Neuronal stem cell (in vitro differentiated cells): ENCODE measurements around the gene CCDC30.

Experiments
- DNase-seq: peaks from one replicate; pipeline ENCODE4 v3.0.0-alpha.2; 2013; ENCODE audit warnings: low spot score
- H2AFZ ChIP-seq: one replicate; pipeline ENCODE4 v1.6.1; 2013; ENCODE audit warnings: mild to moderate bottlenecking, low read length, inconsistent platforms
- H2AK5ac ChIP-seq: 2 replicates; pipeline ENCODE4 v1.6.1; 2013; ENCODE audit warnings: low read depth, mild to moderate bottlenecking, inconsistent platforms, low read length, moderate library complexity, mixed read lengths
- H2BK120ac ChIP-seq: 2 replicates; pipeline ENCODE4 v1.6.1; 2013; ENCODE audit warnings: low read depth, mild to moderate bottlenecking, inconsistent platforms, low read length, moderate library complexity, mixed read lengths
- H2BK12ac ChIP-seq: one replicate; pipeline ENCODE4 v1.6.1; 2013; ENCODE audit warnings: low read length, inconsistent platforms
- H2BK15ac ChIP-seq: 2 replicates; pipeline ENCODE4 v1.6.1; 2013; ENCODE audit warnings: mild to moderate bottlenecking, low read length, inconsistent platforms, mixed read lengths
- H2BK5ac ChIP-seq: one replicate; pipeline ENCODE4 v1.6.1; 2013; ENCODE audit warnings: inconsistent platforms, mild to moderate bottlenecking, low read length, moderate library complexity
- H3K14ac ChIP-seq: one replicate; pipeline ENCODE4 v1.6.1; 2013; ENCODE audit warnings: low read length, inconsistent platforms
- H3K18ac ChIP-seq: 2 replicates; pipeline ENCODE4 v1.6.1; 2013; ENCODE audit warnings: low read length, inconsistent platforms
- H3K23ac ChIP-seq: 2 replicates; pipeline ENCODE4 v1.6.1; 2013; ENCODE audit warnings: low read depth, mild to moderate bottlenecking, mixed read lengths, low read length, inconsistent platforms; ENCODE audit not compliant: poor library complexity
- H3K27ac ChIP-seq: replicated peaks from 3 replicates; pipeline ENCODE4 v1.5.1; 2013; ENCODE audit warnings: low read length, inconsistent platforms
- H3K27me3 ChIP-seq, 3 experiments: 2 replicates each; pipeline ENCODE4 v1.6.1; 2013; ENCODE audit warnings: low read length in 3 of 3, mild to moderate bottlenecking in 2 of 3, inconsistent platforms in 1 of 3, low read depth in 1 of 3, mixed read lengths in 1 of 3, moderate library complexity in 1 of 3; ENCODE audit not compliant: control insufficient read depth in 3 of 3, insufficient read depth in 3 of 3
- H3K36me3 ChIP-seq, 2 donors: replicated peaks in 1 of 2; 2 replicates each; pipeline ENCODE4 v1.6.1; 2013; ENCODE audit warnings: low read length in 2 of 2; ENCODE audit not compliant: control insufficient read depth in 2 of 2, insufficient read depth in 2 of 2
- H3K4ac ChIP-seq: 2 replicates; pipeline ENCODE4 v1.6.1; 2013; ENCODE audit warnings: inconsistent platforms, mild to moderate bottlenecking, low read length, moderate library complexity
- H3K4me1 ChIP-seq, 2 donors: 1 replicate in 1 of 2; 2 replicates in 1 of 2; pipeline ENCODE4 v1.6.1; 2013; ENCODE audit warnings: low read length in 2 of 2, low read depth in 1 of 2; ENCODE audit not compliant: control insufficient read depth in 2 of 2, insufficient read depth in 1 of 2
- H3K4me2 ChIP-seq: one replicate; pipeline ENCODE4 v1.6.1; 2013; ENCODE audit warnings: mild to moderate bottlenecking, low read length, inconsistent platforms; ENCODE audit not compliant: insufficient read depth, poor library complexity, severe bottlenecking
- H3K4me3 ChIP-seq, 2 donors: 2 replicates each; pipeline ENCODE4 v1.5.1; 2013; ENCODE audit warnings: low read length in 2 of 2, mild to moderate bottlenecking in 2 of 2, inconsistent platforms in 1 of 2, moderate library complexity in 1 of 2
- H3K79me1 ChIP-seq: one replicate; pipeline ENCODE4 v1.6.1; 2013; ENCODE audit warnings: low read depth, mild to moderate bottlenecking, inconsistent platforms, low read length, moderate library complexity
- H3K9ac ChIP-seq: one replicate; pipeline ENCODE4 v1.6.1; 2013; ENCODE audit warnings: mild to moderate bottlenecking, low read depth, low read length, inconsistent platforms; ENCODE audit not compliant: poor library complexity
- H3K9me3 ChIP-seq, 2 donors: replicated peaks in 1 of 2; 2 replicates each; pipeline versions ENCODE3 to v1.6.1; 2013; ENCODE audit warnings: low read length in 2 of 2, mild to moderate bottlenecking in 2 of 2, inconsistent platforms in 1 of 2, low read depth in 1 of 2, mixed read lengths in 1 of 2, moderate library complexity in 1 of 2; ENCODE audit not compliant: control insufficient read depth in 2 of 2, insufficient read depth in 1 of 2
- H4K8ac ChIP-seq: one replicate; pipeline ENCODE4 v1.6.1; 2013; ENCODE audit warnings: low read depth, mild to moderate bottlenecking, inconsistent platforms, low read length, moderate library complexity
- H4K91ac ChIP-seq: one replicate; pipeline ENCODE4 v1.6.1; 2013; ENCODE audit warnings: low read length, low read depth, mild to moderate bottlenecking, inconsistent platforms; ENCODE audit not compliant: poor library complexity
- WGBS, 2 donors: extraction: QIAGEN DNeasy Blood & Tissue Kit; methylation state at CpG; one replicate each; pipeline ENCODE4 v1.1.7; 2013; ENCODE audit warnings: missing lambda C conversion rate in 2 of 2, mixed read lengths in 1 of 2; ENCODE audit not compliant: insufficient read length in 2 of 2, insufficient replicate concordance in 1 of 2; ENCODE audit errors: extremely low coverage in 2 of 2; 5-methylcytosine and 5-hydroxymethylcytosine counted together

CCDC30 gene

DNA sequence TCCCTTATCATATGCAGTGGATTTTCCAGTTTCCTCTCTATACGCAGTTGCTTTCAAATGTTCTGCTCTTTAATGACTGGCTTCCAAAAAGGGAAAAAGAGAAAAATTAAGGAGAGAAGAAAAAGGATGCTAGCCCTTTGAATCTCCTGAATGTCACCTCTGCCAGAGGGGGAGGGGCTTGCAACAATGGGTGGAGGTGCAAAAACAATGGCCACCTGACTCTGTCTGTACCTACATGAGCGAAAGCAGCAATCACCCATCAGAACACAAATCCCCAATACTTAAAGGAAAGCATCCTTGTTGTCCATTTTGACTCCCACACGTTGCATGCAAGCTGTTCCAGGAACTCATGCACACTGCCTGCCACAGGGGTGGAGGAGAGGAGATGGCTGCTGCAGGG is 61.2 kb downstream of the CCDC30 start:
- Histone ChIP-seq H4K91ac (no peak overlapping the region), H3K14ac (no peak overlapping the region), H3K36me3 (no peaks in the 10 kb centered on the region), H3K9me3 (peaks cover 3 to 6% of the 10 kb centered on the region in 2 donors), H3K4me1 (peaks cover 2 to 3% of the 10 kb centered on the region in 2 donors), H3K4me3 (no peak overlapping the region), H3K23ac (no peak overlapping the region), H3K4me2 (no peak overlapping the region), H3K79me1 (no peaks in the 10 kb centered on the region), H3K4ac (no peak overlapping the region), H2BK120ac (no peak overlapping the region), H2BK15ac (no peak overlapping the region), H2BK12ac (no peak overlapping the region), H2BK5ac (no peak overlapping the region), H3K18ac (no peak overlapping the region), H4K8ac (no peak overlapping the region), H3K27ac (no peak overlapping the region), H3K27me3 (peaks cover 0 to 2% (median 0%) of the 10 kb centered on the region in 3 experiments), H2AFZ (no peak overlapping the region), H3K9ac (no peak overlapping the region), H2AK5ac (no peak overlapping the region)
- no CpG with 5 or more reads among the region's 3 CpGs for WGBS, 2 donors
- DNase-seq, result no peak

- WGBS, 2 donors, result no CpG with 5 or more reads among the region's 3 CpGs
- no peak overlapping the region for H2AFZ ChIP-seq
These were observed 66.7 kb downstream of the CCDC30 start for GRCh38 chr1:42529724-42530181.

DNA sequence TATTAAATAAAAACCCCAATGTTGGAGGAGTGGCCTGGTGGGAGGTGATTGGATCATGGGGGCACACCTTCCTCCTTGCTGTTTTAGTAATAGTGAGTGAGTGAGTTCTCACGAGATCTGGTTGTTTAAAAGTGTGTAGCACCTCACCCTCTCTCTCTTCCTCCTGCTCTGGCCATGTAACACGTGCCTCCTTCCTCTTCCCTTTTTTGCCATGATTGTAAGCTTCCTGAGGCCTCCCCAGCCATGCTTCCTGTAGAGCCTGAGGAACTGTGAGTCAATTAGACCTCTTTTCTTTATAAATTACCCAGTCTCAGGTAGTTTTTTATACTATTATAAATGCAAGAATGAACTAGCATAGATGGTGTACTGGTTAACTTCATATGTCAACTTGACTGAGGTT is 68.0 kb downstream of the CCDC30 start:
- Histone ChIP-seq H3K27ac (no peak overlapping the region), H3K14ac (no peak overlapping the region), H2BK12ac (no peak overlapping the region), H3K9ac (no peak overlapping the region), H3K36me3 (no peaks in the 10 kb centered on the region), H2AFZ (no peak overlapping the region), H2AK5ac (no peak overlapping the region), H2BK5ac (no peak overlapping the region), H3K4me1 (no peaks in the 10 kb centered on the region), H3K79me1 (no peaks in the 10 kb centered on the region), H3K27me3 (no peaks in the 10 kb centered on the region), H3K23ac (no peak overlapping the region), H3K4me2 (no peak overlapping the region), H4K8ac (no peak overlapping the region), H3K18ac (no peak overlapping the region), H2BK120ac (no peak overlapping the region), H3K4ac (no peak overlapping the region), H3K4me3 (no peak overlapping the region), H3K9me3 (no peaks in the 10 kb centered on the region), H4K91ac (no peak overlapping the region), H2BK15ac (no peak overlapping the region)
- WGBS, 2 donors, result no CpG with 5 or more reads among the region's 2 CpGs
- DNase-seq, result no peak

More at GRCh38 chr1:42529724-42530181, 66.7 kb downstream of the CCDC30 start:
- Histone ChIP-seq H3K4me1 (peaks cover 0 to 2% of the 10 kb centered on the region in 2 donors), H2BK15ac (no peak overlapping the region), H3K9me3 (no peaks in the 10 kb centered on the region), H3K79me1 (no peaks in the 10 kb centered on the region), H3K27me3 (no peaks in the 10 kb centered on the region), H3K18ac (no peak overlapping the region), H3K4ac (no peak overlapping the region), H3K23ac (no peak overlapping the region), H3K27ac (no peak overlapping the region), H2BK5ac (no peak overlapping the region), H2AK5ac (no peak overlapping the region), H2BK12ac (no peak overlapping the region), H3K9ac (no peak overlapping the region), H4K8ac (no peak overlapping the region), H3K14ac (no peak overlapping the region), H4K91ac (no peak overlapping the region), H3K36me3 (no peaks in the 10 kb centered on the region), H3K4me2 (no peak overlapping the region), H2BK120ac (no peak overlapping the region), H3K4me3 (no peak overlapping the region)
- DNase-seq, result no peak

GRCh38 chr1:42533101-42533863 is 70.2 kb downstream of the CCDC30 start:
- H4K8ac ChIP-seq, result no peak overlapping the region
- H2BK12ac ChIP-seq, result no peak overlapping the region
- no peak overlapping the region for H2AK5ac ChIP-seq
- H3K36me3 ChIP-seq, result no peaks in the 10 kb centered on the region
- H4K91ac ChIP-seq, result no peak overlapping the region
- WGBS, 2 donors, result no CpG with 5 or more reads among the region's 6 CpGs
- no peak overlapping the region for H2BK120ac ChIP-seq
- peak overlapping the region; percentile 11 for H2AFZ ChIP-seq
- no peaks in the 10 kb centered on the region for H3K27me3 ChIP-seq
- H2BK15ac ChIP-seq, result no peak overlapping the region
- H3K4me3 ChIP-seq, result no peak overlapping the region
- H3K9me3 ChIP-seq, result no peaks in the 10 kb centered on the region
- H3K9ac ChIP-seq, result no peak overlapping the region
- H2BK5ac ChIP-seq, result no peak overlapping the region
- no peak overlapping the region for H3K23ac ChIP-seq
- H3K4ac ChIP-seq, result no peak overlapping the region
- H3K4me1 ChIP-seq, result no peaks in the 10 kb centered on the region
- no peaks in the 10 kb centered on the region for H3K79me1 ChIP-seq
- peak overlapping the region; percentile 57 for H3K18ac ChIP-seq
- no peak for DNase-seq
- no peak overlapping the region for H3K4me2 ChIP-seq
- no peak overlapping the region for H3K27ac ChIP-seq
- H3K14ac ChIP-seq, result no peak overlapping the region
